ENCODE measurements around the gene GPR132.
"Not testable (repeated sequence)": the region's sequence is repeated elsewhere in the genome, so short reads cannot be mapped to it uniquely, and the experiment has no call there.

Gene GPR132

GRCh38 chr14:105059035-105059924 lies 6.0 kb downstream of the GPR132 start:
- no peak for DNase-seq

- no peak for DNase-seq
Measured at GRCh38 chr14:105058521-105059034, 6.7 kb downstream of the GPR132 start.

- no peak for DNase-seq
Measured at GRCh38 chr14:105056303-105056831, 8.9 kb downstream of the GPR132 start.

- DNase-seq, result no peak
Measured at GRCh38 chr14:105055736-105056302, 9.4 kb downstream of the GPR132 start.

GRCh38 chr14:105055334-105055733 lies 9.9 kb downstream of the GPR132 start:
- no peak for DNase-seq

- no peak for DNase-seq
Measured at GRCh38 chr14:105053996-105054395, 11.2 kb downstream of the GPR132 start.

GRCh38 chr14:105053421-105053820 lies 11.8 kb downstream of the GPR132 start:
- DNase-seq, result no peak

- no peak for DNase-seq
Measured at GRCh38 chr14:105052110-105052458, 13.1 kb downstream of the GPR132 start.

- DNase-seq, result no peak
Measured at GRCh38 chr14:105051182-105052109, 13.8 kb downstream of the GPR132 start.

- DNase-seq, result no peak
Measured at GRCh38 chr14:105050551-105050897, 14.7 kb downstream of the GPR132 start.

- no peak for DNase-seq
Measured at GRCh38 chr14:105049753-105050550, 15.3 kb downstream of the GPR132 start.

GRCh38 chr14:105047283-105048016 lies 17.8 kb downstream of the GPR132 start:
- DNase-seq, result no peak

- no peak for DNase-seq
Measured at GRCh38 chr14:105046891-105047282, 18.3 kb downstream of the GPR132 start.

GRCh38 chr14:105045710-105046326 lies 19.4 kb downstream of the GPR132 start:
- DNase-seq, result peak; percentile 89

- DNase-seq, result peak; percentile 69
Measured at GRCh38 chr14:105043641-105044040, 21.6 kb downstream of the GPR132 start.

- DNase-seq, result no peak
Measured at GRCh38 chr14:105042813-105043212, 22.4 kb downstream of the GPR132 start.

- no peak for DNase-seq
Measured at GRCh38 chr14:105041841-105042765, 23.1 kb downstream of the GPR132 start.

- DNase-seq, result no peak
Measured at GRCh38 chr14:105039458-105040205, 25.6 kb downstream of the GPR132 start.

GRCh38 chr14:105035616-105036015 lies 29.6 kb downstream of the GPR132 start:
- not testable (repeated sequence) for DNase-seq
